ENCODE measurements around the gene CEP131. TPM values are rescaled to one million over a fixed set of nuclear protein-coding genes. Genes with fewer than 3 reads are reported as not detected.
"Not testable (repeated sequence)": the region's sequence is repeated elsewhere in the genome, so short reads cannot be mapped to it uniquely, and the experiment has no call there.

The CEP131 gene
- total and polyA plus RNA-seq, 7 donors: 3.7 to 8.6 (median 4.9) TPM

- ATAC-seq (no peak), DNase-seq (no peak)
- Histone ChIP-seq H3K27ac (no peak overlapping the region), H3K4me3 (no peak overlapping the region), H3K9me3 (no peaks in the 10 kb centered on the region), H3K27me3 (ENCODE audit: insufficient read depth in 3 of 3, low read length in 2 of 3) (peaks cover 0 to 6% (median 3%) of the 10 kb centered on the region in 3 donors), H3K4me1 (no peaks in the 10 kb centered on the region), H3K36me3 (ENCODE audit: insufficient read depth in 1 of 2, low read depth in 1 of 2) (no peaks in the 10 kb centered on the region)
- 81 to 89% (median 83%) methylated on average over 15 of the region's 15 CpGs for WGBS, 3 donors
- no peak for TF ChIP-seq CTCF (IDR thresholded peaks at IDR 0.05)
- intact Hi-C loops (cut with DNase I): loop anchor here in 1 of 2 donors (10.0 kb wide), 1 partner anchor 386 kb away; no protein-coding TSS in a partner anchor
Measured at GRCh38 chr17:81148571-81148970, 74.2 kb downstream of the CEP131 start.

GRCh38 chr17:81147701-81148100, 75.1 kb downstream of the CEP131 start:
- no peaks in the 10 kb centered on the region for H3K36me3 ChIP-seq (ENCODE audit: insufficient read depth in 1 of 2, low read depth in 1 of 2)
- DNase-seq (no peak), ATAC-seq (no peak)
- 66 to 69% (median 68%) methylated on average over 10 of the region's 10 CpGs for WGBS, 3 donors
- intact Hi-C loops (cut with DNase I): loop anchor here in 1 of 2 donors (10.0 kb wide), 1 partner anchor 387 kb away; no protein-coding TSS in a partner anchor
- H3K27me3 ChIP-seq (ENCODE audit: insufficient read depth in 3 of 3, low read length in 2 of 3): peaks cover 0 to 6% (median 2%) of the 10 kb centered on the region in 3 donors
- H3K9me3 ChIP-seq: no peaks in the 10 kb centered on the region
- H3K4me1 ChIP-seq: peaks cover 3% of the 10 kb centered on the region
- TF ChIP-seq CTCF (IDR thresholded peaks at IDR 0.05): no peak
- H3K4me3 ChIP-seq: no peak overlapping the region
- no peak overlapping the region for H3K27ac ChIP-seq

- intact Hi-C loops (cut with DNase I): loop anchor here in 1 of 2 donors (10.0 kb wide), 1 partner anchor 389 kb away; no protein-coding TSS in a partner anchor
- not testable (repeated sequence) for H3K27me3 ChIP-seq (ENCODE audit: insufficient read depth in 3 of 3, low read length in 2 of 3); H3K4me3 ChIP-seq; DNase-seq; H3K36me3 ChIP-seq (ENCODE audit: insufficient read depth in 1 of 2, low read depth in 1 of 2); H3K27ac ChIP-seq; H3K4me1 ChIP-seq; H3K9me3 ChIP-seq; ATAC-seq
- 71 to 79% (median 75%) methylated on average over 7 to 10 of the region's 10 CpGs for WGBS, 3 donors
Measured at GRCh38 chr17:81146208-81146607, 76.6 kb downstream of the CEP131 start.

GRCh38 chr17:81144423-81144781, 78.4 kb downstream of the CEP131 start:
- H3K4me3 ChIP-seq: no peak overlapping the region
- H3K4me1 ChIP-seq: peaks cover 6% of the 10 kb centered on the region
- no peak overlapping the region for H3K27ac ChIP-seq
- ATAC-seq (no peak), DNase-seq (no peak)
- no peaks in the 10 kb centered on the region for H3K9me3 ChIP-seq
- intact Hi-C loops (cut with DNase I): loop anchor here (5.0 to 10.0 kb wide), 3 partner anchors 58 to 393 kb away; no protein-coding TSS in a partner anchor
- 86 to 90% (median 87%) methylated on average over 12 to 14 of the region's 14 CpGs for WGBS, 3 donors
- H3K27me3 ChIP-seq (ENCODE audit: insufficient read depth in 3 of 3, low read length in 2 of 3): peaks cover 0 to 2% (median under 1%) of the 10 kb centered on the region in 3 donors
- no peaks in the 10 kb centered on the region for H3K36me3 ChIP-seq (ENCODE audit: insufficient read depth in 1 of 2, low read depth in 1 of 2)
- no peak for TF ChIP-seq CTCF (IDR thresholded peaks at IDR 0.05)

GRCh38 chr17:81143717-81144422, 78.9 kb downstream of the CEP131 start:
- no peaks in the 10 kb centered on the region for H3K9me3 ChIP-seq
- intact Hi-C loops (cut with DNase I): loop anchor here (5.0 to 10.0 kb wide), 3 partner anchors 58 to 393 kb away; no protein-coding TSS in a partner anchor
- no peak for DNase-seq
- TF ChIP-seq CTCF (IDR thresholded peaks at IDR 0.05): no peak
- no peak for ATAC-seq
- H3K36me3 ChIP-seq (ENCODE audit: insufficient read depth in 1 of 2, low read depth in 1 of 2): no peaks in the 10 kb centered on the region
- H3K27me3 ChIP-seq (ENCODE audit: insufficient read depth in 3 of 3, low read length in 2 of 3): peaks cover 0 to 2% (median 0%) of the 10 kb centered on the region in 3 donors
- H3K27ac ChIP-seq: no peak overlapping the region
- no peak overlapping the region for H3K4me3 ChIP-seq
- WGBS, 3 donors: 83 to 88% (median 86%) methylated on average over 17 of the region's 17 CpGs
- H3K4me1 ChIP-seq: peaks cover 6% of the 10 kb centered on the region
